ENCODE data around the gene TMC5.
"Not testable (repeated sequence)": the region's sequence is repeated elsewhere in the genome, so short reads cannot be mapped to it uniquely, and the experiment has no call there.

TMC5 gene

DNA sequence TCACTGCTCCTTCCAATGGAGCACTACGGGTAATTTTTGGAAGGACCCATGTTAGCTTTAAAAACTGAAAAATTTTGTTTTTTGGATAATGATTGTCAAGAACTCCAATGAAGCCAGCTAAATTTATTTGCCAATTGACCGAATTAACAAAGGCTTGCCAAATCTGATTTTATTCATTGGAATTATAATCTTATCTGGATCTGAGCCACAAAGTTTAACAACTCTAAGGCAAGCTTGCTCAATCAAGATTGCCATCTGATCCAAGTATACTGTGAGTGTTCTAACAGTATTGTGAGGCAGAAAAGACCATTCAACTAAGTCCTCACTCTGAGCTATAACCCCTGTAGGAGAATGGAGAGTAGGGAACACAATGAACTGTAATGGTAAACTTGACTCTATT lies 20.3 kb upstream of the TMC5 start:
- not testable (repeated sequence) for DNase-seq (ENCODE audit: low read depth, low spot score)

DNA sequence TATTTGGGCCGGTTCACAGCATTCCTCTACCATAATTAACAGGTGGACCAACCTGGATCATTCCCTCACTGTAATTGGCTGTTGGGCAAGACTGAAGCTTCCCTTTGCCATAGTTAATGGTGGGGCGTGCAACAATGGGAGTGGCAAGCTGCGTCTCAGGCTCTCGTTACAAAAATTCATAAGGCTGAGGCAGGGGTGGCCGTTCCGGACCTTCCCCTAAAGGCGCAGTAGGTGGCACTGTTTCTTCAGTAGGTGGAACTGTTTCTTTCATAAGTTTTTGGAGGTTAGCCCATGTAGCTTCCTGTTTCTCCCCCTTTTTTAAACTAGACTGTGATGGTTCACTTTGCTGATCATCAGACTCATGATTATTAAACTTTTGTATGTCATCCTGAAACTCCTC lies 17.0 kb upstream of the TMC5 start:
- peak; percentile 55 for DNase-seq (ENCODE audit: low read depth, low spot score)

DNA sequence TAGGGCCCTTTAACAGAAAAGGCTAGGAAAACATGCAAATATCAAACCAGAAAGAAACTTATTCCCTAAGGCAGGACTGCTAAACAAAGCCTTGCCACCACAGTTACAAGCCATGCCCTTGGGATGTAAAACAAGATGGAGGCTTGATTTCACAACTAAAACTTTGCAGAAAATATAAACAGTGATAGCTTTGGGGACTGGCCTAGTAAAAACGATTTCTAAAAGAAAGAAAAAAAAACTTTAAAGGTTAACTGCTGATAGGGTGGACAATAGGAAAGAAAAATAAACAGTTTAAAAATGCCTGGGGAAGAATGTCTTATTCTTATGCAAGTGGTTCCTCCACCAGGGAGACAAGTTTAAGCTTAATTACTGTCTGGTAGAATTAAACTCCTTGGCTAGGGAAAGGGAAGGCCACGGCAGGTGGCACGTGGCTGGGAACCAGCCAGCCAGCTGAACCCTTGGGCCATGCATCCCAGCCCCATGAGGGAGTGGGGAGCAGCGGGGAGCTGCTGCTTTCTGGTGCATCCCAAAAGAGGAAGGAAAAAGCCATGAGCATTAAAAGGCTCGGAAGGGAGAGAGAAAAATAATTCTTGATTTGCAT lies 10.7 kb upstream of the TMC5 start:
- peak; percentile 84 for DNase-seq (ENCODE audit: low read depth, low spot score)

DNA sequence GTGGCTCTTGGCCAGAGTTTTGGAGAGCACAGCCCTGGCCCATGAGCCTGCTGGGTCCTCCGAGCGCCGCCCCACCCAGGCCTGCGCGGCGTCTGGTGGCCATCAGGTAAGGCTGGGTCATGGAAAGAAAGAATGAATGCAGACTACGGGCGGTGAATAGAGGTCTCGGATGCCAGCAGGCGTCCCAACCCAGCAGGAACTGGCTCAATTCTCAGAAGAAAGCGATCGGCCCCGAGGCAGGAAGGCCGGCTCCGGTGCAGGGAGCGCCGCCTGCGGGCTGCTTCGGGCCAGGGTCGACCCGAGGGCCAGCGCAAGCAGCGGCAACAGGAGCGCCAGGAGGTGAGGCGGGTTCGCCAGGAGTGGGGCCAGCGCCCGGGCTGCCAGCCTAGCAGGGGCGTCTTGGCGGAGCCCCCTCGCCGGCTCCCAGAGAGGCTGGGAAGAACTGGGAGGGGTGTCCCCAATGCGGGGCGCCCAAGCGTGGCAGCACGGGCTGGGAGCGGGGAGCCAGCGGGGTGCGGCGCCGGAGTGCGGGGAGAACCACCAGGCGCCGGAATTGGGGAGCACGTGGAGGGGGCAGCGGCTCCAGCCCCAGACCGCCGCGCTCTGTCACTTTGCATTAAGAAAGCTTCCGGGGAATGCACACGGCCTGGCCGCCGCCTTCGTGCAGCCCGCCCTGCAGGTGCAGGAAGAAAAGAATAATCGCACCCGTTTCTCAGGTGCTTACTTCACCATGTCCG lies 7.1 kb upstream of the TMC5 start:
- DNase-seq (ENCODE audit: low read depth, low spot score): peak; percentile 95

DNA sequence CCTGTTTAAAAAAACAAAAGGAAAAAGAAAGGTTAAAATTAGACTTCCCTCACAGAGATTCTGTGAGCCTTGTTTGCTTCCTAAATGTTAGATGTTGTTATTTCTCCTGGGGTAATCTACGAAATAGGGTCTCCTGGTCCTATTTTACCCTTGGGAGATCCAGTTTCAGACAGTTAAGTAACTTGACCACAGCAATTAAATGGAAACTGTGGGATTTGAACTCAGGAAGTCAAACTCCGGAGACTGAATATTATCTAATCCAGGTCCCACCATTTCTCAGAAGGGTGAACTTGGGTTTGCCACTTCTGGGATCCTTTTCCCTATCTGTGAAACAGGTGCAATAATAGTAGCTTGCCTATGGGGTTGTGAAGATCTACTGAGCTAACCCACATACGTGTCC lies 6.4 kb upstream of the TMC5 start:
- DNase-seq (ENCODE audit: low read depth, low spot score): no peak

DNA sequence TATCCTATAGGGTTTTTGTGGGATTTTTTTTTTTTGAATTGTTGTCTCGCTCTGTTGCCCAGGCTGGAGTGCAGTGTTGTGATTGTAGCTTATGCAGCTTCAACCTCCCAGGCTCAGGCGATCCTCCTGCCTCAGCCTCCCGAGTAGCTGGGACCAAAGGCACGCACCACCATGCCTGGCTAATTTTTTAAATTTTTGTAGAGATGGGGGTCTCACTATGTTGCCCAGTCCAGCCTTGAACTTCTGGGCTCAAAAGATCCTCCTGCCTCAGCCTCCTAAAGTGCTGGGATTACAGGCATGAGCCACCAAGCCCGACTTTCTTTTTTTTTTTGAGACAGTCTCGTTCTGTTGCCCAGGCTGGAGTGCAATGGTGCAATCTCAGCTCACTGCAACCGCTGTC lies 5.6 kb upstream of the TMC5 start:
- not testable (repeated sequence) for DNase-seq (ENCODE audit: low read depth, low spot score)

DNA sequence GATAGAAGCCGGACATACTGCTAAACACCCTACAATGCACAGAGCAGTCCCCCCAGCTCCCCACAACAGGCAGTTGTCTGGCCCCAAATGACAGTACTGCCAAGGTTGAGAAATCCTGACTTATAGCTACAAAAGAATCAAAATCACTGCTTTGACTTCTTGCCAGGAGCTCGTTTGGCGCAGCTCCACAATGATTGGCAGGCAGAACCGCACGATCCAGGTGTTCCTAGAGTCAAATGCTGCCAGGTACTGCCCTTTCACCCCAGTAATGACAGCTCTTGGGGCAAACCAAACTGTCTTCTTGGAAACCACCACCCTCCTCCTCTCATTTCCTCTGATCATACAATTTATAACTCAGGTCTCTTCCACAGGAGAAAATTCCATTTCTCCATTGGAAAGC lies 2.2 kb upstream of the TMC5 start:
- no peak for DNase-seq (ENCODE audit: low read depth, low spot score)

DNA sequence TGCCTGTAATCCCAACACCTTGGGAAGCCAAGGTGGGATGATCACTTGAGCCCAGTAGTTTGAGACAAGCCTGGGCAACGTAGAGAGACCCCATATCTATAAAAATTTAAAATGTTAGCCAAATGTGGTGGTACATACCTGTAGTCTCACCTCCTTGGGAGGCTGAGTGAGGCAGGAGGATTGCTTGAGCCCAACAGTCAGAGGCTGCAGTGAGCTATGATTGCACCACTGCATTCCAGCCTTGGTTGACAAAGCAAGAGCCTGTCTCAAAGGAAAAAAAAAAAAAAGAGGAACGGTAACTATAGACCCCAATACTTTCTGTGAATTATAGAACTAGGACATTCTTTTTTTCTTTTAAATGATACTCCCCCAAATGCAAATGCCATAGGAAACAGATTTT lies 1.8 kb upstream of the TMC5 start:
- no peak for DNase-seq (ENCODE audit: low read depth, low spot score)

DNA sequence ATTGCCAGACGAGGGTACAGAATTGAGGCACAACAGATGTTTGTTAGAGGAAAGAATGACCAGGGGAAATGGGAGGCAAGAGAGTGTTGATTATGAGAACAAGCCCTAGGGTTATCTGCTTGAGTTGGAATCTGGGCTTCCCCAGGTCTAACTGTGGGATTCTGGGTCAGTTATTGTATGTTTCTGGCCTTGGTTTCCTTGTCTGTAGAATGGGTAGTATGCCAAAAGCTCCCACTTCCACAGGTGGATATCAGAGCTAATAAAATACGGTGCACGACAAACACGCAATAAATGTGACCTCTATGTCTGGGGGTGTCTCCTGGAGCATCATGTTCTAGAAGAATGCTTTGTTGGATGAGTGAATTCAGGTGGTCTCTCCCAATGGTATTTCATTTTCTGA lies 517 bp downstream of the TMC5 start:
- DNase-seq (ENCODE audit: low read depth, low spot score): no peak

DNA sequence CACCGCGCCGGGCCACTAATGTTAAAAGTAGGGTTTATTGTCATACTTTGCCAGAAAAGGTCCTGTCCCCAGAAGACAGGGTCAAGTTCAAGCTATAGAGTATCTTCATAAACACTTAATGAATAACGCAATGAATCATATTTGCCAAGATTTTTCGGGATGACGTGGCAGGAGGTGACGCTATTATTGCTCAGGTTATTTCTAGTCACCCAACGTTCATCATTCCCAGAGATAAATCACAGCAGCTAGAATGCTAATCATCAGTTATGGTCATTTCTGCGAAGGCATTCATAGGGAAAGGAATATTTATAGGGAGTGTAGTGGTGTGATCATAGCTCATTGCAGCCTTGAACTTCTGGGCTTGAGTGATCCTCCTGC lies 2.0 kb downstream of the TMC5 start:
- no peak for DNase-seq (ENCODE audit: low read depth, low spot score)

DNA sequence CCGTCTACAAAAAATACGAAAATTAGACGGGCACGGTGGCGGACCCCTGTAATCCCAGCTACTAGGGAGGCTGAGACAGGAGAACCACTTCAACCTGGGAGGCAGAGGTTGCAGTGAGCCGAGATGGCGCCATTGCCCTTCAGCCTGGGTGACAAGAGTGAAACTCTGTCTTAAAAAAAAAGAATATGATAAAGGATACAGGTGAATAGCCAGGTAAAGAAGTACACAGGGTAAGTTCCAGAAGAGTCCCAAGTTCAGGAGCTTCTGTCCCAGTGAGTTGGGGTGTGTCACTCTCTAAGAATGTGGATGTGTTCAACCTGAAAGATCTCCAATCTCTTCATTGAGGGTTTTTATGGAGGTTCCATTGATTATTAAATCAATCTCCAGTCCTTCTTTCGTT lies 6.8 kb downstream of the TMC5 start:
- DNase-seq (ENCODE audit: low read depth, low spot score): no peak

DNA sequence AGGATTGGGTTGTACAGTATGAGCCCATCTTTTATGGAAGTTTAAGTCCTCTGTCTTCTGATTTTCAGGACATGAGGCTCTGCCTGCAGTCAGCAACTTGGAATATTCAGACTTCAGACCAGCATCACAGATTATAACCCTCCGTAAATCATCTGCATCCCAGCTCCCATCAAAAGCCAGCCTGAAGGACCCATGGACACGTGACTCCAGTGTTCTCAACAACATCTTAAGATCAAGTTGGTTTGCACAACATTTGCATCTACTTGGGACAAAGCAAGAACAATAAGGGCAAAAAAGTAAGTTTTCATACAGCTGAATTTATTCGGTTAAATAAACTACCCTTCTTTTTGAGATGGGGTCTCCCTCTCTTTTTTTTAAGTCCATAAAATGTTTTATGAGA lies 12.7 kb downstream of the TMC5 start:
- no peak for DNase-seq (ENCODE audit: low read depth, low spot score)

DNA sequence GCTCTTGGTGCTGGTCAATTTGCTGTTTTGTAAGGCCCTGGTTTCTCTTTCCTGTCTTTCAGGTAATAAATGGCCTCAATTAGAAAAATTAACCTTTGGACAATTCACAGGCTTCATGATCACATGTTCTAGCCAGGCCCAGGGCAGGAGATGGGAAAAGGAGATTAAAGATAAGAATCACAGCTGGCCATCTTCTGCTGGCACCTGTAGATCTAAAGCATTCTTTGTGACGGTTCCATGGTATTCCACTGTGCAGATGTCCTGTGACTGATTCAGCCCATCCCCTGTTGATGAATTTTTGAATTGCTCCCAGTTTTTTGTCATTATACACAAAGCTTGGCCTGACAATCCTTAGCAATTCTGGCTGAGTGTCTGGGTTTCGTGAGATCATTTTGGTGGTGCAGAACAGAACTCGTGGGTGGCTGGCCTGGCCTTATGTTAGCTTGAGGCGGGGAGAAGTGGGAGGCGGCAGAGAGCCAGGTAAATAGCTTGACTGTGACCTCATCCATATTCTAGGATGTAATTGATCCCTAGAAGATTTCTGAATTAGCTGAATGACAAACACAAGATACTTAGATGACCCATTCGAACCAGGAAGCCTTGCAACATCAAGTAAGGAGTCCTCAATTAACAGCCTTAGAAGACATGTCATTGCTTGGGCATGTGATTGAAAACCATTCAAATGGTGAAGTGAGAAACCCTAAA lies 14.1 kb downstream of the TMC5 start:
- DNase-seq (ENCODE audit: low read depth, low spot score): no peak

DNA sequence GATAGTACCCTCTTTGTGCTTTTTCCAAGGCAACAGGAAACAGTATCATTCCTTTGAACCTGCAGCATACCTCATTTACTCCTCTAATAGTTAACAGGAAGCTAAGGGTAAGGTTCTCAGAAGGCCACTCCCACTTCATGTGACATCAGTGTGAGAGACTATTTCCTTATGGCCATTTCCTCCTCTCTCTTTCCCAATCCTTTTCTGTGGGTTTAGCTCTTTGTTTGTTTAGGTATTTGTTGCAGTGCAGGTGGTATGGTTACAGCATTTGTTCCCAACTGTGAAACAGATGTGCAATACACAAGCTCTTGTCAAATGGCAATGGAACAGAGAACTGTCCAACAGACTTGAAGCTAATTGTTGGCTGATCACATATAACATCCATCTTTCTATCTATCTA lies 14.7 kb downstream of the TMC5 start:
- DNase-seq (ENCODE audit: low read depth, low spot score): no peak

DNA sequence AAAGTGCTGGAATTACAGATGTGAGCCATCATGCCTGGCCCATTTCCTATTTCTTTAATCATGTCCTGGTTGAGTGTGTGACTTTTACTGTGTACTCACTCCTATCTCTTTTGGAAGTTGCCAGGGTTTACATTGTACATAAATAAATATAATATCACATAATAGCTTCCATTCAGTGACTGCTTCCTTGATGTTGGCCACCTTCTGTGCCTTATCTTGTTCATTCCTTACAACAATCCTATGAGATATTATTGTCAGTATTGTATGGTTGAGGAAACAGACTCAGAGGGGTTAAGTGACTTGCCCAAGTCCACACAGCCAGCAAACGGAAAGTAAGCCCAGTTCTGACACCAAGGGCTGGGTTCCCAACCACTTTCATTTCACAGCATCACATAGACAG lies 16.9 kb downstream of the TMC5 start:
- no peak for DNase-seq (ENCODE audit: low read depth, low spot score)

DNA sequence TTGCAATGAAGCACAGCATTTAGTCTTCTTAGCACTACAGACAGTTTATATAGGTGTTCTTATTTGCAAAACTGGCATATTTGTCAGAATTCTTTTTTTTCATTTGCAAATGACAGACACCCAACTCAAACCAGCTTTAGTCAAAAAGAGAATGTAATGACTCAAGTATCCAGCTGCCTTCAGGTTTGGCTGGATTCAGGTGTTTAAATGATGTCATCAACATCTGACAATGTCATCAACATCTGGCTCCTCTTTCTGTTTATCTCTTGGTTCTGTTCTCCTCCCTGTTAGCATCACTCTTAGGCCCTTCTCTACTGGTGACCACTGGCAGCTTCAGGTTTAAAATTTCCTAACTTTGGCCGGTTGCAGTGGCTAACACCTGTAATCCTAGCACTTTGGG lies 18.9 kb downstream of the TMC5 start:
- no peak for DNase-seq (ENCODE audit: low read depth, low spot score)

DNA sequence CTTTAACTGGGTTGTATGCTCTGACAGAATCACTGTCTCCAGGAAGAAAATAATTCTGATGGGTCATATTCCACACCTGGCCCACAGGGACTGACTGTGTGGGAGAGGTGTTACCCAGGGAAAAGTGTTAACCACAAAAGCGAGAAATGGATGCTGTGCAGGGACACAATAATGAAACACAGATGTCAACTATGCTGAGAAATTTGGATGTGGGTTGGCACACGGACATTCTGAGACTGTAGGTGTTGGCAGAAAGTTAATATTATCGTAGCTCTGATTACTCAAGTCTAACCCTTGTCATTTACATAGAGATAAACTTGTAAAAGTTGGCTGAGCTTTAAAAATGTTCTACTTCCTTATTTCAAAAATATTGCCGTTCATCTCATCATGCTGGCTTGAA lies 19.6 kb downstream of the TMC5 start:
- DNase-seq (ENCODE audit: low read depth, low spot score): no peak

DNA sequence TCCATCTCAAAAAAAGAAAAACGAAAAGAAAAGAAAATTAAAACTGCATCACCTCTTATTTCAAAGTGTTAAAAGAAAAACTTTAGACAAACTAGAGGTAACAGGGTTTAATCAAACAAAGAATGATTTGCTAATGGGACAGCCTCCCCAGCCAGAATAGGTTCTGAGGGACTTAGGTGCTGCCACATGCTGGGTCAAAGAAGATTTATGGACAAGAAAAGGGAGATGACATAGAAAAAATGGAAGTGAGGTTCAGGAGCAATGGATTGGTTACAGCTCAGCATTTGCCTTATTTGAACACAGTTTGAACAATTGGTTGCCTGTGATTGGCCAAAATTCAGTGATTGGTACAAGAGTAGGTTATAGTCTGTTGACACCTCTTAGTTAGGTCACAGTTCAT lies 21.1 kb downstream of the TMC5 start:
- DNase-seq (ENCODE audit: low read depth, low spot score): no peak

DNA sequence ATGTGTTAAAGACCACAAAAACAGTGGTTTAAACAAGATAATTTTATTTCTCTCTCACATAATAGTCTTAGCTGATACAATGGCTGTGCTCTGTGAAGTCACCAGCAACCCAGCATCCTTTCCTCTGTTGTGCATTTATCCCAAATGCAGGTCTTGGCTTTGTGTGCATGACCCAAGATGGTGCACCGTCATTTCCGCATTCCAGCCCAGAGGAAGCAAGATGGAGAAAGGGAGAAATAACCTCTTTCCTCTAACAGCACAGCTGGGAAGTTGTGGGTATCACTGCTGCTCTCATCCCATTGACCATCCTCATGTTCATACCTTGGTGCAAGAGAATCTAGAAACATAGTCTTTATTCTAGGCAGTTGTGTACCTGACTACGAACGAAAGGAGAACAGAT lies 21.8 kb downstream of the TMC5 start:
- DNase-seq (ENCODE audit: low read depth, low spot score): no peak

DNA sequence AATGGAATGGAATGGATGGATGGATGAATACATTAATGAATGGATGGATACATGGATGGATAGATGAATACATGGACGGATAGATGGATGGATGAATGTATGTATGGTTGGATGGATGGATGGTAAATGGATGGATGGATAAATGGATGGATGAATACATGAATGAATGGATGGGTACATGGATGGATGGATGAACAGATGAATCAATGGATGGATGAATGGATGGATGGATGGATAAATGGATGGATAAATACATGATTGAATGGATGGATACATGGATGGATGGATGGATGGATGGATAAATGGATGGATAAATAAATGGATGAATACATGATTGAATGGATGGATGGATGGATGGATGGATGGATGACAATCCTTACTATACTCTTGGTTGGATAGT lies 26.0 kb downstream of the TMC5 start:
- no peak for DNase-seq (ENCODE audit: low read depth, low spot score)

DNA sequence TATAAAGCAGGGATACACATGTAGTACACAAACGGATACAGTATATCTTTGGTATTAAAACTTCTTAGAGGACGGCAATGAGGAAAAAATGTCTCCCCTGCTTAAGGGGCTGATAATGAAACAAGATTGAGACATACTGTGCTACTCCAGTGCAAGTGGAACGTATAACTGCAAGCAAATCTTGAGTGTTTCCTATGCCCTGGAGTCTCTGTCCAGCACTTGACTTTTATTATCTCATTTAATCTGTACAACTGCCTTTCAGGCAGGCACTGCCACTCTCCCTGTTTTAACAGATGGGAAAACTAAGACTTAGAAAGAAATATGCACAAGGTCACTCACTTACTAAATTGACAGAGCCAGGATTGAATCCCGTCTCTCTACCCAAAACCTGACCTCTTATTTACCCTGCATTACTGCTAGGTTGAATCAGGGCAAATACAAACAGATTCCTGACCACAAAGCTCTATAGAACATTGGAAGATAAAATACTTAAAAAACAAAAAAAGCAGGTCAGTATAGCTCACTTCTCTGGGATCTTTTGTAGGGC lies 28.7 kb downstream of the TMC5 start:
- DNase-seq (ENCODE audit: low read depth, low spot score): no peak

DNA sequence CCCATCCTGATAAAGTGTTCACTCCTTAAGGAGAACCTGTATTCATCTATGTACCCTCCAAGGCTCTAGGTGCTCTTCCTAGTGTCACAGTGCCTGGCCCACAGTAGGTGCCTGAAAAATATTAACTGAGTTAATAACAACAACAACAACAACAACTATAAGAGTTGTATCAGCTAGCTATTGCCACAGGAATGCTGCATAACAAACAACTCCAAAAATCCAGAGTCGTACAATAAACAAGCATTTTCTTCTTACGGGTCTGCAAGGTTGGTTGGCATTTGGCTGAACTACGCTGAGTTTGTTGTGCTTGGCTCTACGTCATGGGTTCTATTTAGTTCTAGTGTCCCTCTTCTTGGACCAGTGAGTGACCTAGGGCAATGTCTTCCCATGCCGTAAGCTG lies 29.2 kb downstream of the TMC5 start:
- DNase-seq (ENCODE audit: low read depth, low spot score): no peak

DNA sequence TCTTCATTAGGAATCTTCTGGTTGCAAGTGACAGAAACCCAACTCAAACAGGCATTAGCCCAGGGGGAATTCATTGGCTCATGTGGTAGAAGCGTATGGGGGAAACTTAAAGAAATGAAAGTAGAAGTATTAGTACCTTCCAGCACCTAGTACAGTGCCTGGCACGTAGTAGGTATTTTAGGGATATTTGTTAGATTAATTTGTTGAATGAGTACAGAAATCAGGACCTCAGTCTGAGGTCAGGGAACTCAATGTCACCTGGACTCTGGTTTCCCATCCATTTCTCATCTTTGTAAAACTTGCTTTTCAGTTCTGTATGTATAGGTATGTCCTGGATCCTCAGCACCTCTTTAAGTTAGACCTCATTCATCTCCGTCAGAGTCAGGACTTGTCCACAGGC lies 32.5 kb downstream of the TMC5 start:
- no peak for DNase-seq (ENCODE audit: low read depth, low spot score)

Measured in ELF-1 (cell line).